ENCODE measurements around the gene EPHA4.

Gene EPHA4

DNA sequence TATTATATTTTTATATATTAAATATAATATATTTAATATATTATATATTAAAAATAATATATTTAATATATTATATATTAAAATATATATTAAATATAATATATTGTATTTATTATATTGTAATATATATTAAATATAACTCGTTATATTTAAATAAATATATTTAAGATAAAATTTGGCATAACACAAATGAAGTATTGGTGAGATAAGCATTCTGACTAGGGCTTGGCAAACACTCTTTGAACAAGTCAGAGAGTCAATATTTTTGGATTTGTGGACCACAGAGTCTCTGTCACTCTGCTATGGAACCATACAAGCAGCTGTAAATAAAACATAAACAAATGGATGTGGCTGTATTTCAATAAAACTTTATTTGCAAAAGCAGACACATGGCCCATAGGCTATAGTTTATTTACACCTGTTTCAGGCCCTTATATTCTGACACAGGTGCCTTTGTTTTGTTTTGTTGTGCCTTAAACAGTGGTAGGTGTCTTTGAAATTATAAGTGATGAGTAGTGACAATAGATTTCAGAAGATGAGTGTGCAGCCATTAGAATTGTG lies 190.1 kb downstream of the EPHA4 start:
- DNase-seq, result no peak

DNA sequence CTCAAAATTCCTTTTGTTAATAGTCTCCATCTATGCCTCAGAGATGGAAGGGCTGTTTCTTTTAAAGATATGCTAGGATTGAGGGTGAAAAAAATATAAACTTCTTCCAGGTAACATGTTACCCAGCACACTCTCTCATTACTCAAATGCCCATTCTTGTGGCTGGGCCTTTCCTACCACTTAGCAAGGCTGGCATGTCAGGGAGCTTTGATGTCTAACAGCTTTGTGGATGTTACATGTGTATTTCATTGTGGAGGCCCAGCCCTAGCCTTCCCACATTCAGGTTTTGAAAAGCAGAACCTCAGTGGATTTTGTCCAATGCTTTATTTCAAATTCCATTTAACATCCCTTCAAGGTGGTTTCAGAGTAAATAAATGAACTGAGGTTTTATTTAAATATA lies 191.4 kb downstream of the EPHA4 start:
- no peak for DNase-seq

DNA sequence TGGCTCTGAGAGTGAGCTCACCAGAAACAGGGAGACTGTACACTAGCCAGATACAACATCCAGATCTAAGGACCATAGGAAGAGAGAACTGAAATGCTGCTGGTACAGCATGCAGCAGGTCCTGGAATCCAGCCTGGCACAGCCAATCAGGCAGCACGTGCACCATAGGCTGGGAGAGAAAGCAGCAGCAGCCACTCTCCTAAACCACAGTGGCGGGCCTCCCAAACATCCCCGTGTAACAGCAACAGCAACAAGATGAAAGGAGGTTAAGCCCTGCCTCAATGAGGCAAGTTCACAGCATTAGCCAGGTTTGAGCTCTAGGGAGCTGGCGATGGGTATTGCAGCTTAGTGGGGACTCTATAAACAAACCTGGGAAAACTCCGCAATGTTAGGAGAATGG lies 192.0 kb downstream of the EPHA4 start:
- DNase-seq, result no peak

DNA sequence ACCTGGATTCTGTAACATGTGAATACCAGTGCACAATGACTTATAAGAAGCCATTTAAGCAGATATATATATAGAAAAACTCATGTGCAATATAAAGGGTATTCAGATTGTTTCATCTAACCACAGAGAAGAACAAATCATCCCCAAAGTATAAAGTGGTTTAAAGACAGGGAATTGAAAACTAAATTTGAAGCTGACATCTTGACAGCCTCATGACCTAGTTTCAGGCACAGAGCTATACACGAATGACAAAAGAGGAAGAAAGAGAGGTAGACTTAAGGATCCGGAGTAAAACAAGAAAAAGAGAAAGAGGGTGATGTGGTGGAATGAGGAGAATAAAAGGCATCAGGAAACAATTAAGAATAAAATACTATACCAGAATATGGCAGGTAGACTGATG lies 194.5 kb downstream of the EPHA4 start:
- DNase-seq, result no peak

DNA sequence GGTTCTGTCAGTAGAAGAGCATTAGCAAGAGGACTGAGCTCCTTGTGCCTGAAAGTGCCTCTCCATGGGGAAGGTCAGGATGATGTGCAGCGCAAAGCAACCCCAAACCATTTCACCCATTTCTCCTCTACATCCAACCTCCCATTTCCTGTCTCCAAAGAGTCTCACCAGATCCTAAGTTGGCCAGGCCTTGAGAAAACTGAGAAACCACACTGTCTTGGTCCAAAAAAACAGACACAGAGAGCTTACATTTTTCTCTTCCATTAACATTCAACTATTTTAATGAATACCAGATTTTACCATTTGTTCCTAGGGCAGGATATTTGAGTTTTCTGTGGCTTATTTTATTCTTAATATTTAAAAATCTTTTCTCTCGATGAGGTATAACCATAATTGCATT lies 195.0 kb downstream of the EPHA4 start:
- no peak for DNase-seq

DNA sequence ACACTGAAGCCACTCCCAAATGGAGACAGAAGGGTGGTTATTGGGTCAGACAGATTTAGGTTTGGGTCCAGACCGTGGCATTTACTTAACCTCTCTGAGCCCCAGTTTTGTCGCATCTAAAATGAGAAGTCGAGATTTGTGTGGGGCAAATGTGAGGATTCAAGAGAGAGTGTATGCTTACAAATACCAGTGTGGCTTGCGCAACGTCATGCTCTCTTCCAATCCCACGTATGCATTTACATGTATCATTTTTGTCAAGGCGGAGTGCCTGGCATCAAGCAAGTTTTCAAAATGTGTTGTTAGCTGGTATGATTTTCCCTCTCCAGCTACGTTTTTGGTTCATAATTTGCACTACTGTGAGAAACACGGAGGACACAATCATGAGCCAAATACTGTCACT lies 197.9 kb downstream of the EPHA4 start:
- no peak for DNase-seq

DNA sequence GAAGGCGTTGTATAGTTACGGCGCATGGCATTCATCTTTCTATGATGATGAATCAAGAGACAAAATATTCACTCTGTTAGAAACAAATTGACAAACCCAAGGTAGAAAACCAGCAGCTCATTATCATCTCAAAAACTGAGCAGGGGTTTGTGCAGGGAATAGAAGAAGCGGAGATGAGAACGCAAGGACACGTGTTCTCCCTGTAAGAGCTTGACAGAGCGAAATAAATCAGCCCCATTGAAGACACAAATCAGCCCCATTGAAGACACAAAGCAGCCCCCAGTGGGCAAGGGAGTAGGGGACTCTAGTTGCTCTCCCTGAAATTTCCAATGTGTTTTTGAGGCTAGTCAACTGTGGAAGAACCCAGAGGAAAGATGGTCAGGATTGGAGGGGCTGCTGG lies 199.2 kb downstream of the EPHA4 start:
- DNase-seq, result no peak

DNA sequence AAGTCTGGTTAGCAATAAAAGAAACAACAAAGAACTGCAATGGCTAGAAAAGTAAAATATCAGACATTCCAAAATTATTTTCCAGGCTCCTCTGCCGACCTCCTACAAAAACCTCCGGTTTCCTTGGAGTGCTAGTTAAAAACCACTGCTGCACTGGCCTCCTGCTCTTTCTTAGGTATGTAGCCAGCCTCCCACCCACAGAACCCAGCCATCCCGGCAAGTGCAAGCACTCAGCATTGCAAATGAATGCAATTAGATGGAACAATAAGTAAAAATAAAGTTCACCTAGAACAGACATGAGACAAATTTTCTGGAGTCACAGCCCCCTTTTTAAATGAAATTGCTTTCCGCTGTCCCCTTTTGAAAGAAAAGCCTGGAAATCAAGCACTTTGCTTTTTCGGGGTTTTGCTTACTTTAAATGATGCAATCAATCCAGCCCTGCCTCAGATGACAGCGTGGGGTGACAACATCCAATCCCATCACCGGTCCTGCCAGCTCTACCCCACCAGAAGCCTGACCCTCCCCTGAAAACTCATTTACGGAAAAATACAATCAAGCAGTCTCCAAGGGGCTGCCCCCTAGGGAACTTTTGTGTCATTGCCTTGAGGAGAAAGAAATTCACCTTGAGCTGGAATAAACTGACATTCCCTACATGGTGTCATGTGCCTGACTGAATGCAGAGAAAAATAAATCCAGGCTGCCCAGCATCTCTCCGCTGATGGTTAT lies 199.8 kb downstream of the EPHA4 start:
- DNase-seq, result no peak

DNA sequence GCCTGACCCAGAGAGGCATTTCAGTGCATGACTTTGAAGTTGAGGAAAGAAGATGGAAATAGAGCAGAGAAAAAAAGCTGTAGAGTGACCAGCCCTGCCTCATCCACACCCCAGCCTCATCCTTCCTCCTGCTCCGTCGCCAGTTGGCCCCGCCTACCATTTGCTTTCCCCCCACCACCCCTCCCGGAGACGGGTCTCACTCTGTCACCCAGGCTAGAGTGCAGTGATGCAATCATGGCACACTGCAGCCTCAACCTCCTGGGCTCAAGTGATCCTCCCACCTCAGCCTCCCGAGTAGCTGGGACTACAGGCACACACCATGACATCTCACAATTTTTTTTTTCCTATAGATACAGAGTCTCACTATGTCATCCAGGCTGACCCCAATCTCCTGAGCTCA lies 200.8 kb downstream of the EPHA4 start:
- no peak for DNase-seq

DNA sequence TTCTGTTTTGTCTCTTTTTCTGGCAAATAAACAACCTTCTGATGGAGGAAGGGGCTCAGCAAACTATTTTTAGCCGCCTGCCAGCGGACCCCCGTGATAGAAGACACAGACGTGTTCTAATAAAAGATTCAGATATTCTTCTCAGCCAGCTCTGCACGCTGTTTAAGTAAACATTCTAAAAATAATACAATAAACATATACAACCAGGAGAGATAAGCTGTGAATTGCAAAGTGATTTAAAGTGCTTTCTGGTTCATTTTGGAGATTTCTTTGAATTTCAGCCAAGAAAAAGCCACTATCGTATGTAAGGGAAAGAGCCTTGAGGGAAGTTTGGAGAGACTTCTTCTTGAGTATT lies 201.3 kb downstream of the EPHA4 start:
- no peak for DNase-seq

DNA sequence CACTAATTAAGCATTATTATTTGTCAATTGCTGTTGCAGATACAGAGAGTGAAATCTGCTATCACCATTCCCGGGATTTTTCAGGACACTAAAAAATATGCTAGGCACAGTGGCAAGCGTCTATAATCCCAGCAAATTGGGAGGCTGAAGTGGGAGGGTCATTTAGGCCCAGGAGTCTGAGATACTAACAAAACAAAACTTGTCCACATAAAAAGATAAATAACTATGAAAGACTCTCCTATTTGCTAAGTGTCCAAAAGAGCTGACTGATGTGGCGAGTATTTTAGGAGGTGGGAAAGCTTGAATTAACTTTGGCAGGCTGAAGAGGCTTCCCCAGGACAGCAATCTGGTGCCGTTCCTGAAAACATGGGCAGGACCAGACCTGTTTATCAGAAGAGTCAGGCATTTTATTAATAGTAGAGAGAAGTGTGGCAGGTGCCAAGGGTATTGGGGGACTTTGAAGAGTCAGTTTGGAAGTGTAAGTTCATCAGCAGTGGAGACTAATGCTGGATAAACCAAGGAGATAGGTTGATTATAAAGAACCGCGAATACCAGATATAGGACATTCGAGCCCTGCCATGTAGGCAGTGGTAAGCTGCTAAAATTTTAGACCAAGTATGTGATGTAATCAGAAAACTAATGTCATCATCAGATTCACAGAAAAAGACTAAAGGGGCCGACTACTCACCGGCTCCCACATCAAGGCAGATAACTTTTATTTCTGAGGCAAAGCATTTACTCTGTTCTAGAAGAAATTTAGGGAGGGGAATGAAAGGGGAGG lies 201.8 kb downstream of the EPHA4 start:
- no peak for DNase-seq

Data from bone marrow (tissue), 2 donors.